ENCODE data around the gene ZNF705A. TPM values are rescaled to one million over a fixed set of nuclear protein-coding genes. Genes with fewer than 3 reads are reported as not detected.

The ZNF705A gene
- total and polyA plus RNA-seq, 10 of the 15 experiments (the other 5 are each of a cell fraction or from before 2014, with no cell fraction given): 0.04 TPM; not detected in 9

- in situ Hi-C loops (cut with MboI): loop anchor here (25.0 kb wide), 1 partner anchor 267 kb away; no protein-coding TSS in a partner anchor
- no TSS peak for BruUV-seq (replicated peaks)
- no peak for FAIRE-seq
- POLR2A ChIA-PET: no interaction called here
- Histone ChIP-seq H3K4me2 (ENCODE audit: control insufficient read depth, insufficient read depth) (no peak overlapping the region), H2AFZ (ENCODE audit: control insufficient read depth, low read depth, low read length) (no peak overlapping the region), H3K9ac (ENCODE audit: control insufficient read depth, insufficient read depth, low read length) (no peak overlapping the region), H3K27me3 (replicated peaks in 1 of 2; ENCODE audit: control insufficient read depth in 2 of 2, insufficient read depth in 2 of 2, low read length in 1 of 2) (no peaks in the 10 kb centered on the region), H3K9me3 (replicated peaks; ENCODE audit: control insufficient read depth, insufficient read depth, low read length) (no peaks in the 10 kb centered on the region), H3K4me1 (ENCODE audit: control insufficient read depth, insufficient read depth, low read length) (peaks cover 6% of the 10 kb centered on the region; the same call in 1 of the 2 replicates), H3K4me3 (no peak overlapping the region), H3K36me3 (ENCODE audit: control insufficient read depth in 2 of 2, insufficient read depth in 2 of 2, low read length in 1 of 2) (no peaks in the 10 kb centered on the region; a peak in 1 of 4 replicates), H4K20me1 (ENCODE audit: control insufficient read depth, insufficient read depth) (no peaks in the 10 kb centered on the region), H3K79me2 (ENCODE audit: control insufficient read depth, insufficient read depth, low read length) (no peaks in the 10 kb centered on the region), H3K27ac (ENCODE audit: control insufficient read depth, insufficient read depth) (no peak overlapping the region)
- SMC1A ChIA-PET (ENCODE audit: uncharacterized antibody, unreplicated experiment): interaction anchor here (1.1 kb wide), 1 partner anchor 9 kb away, joined by 3 read pairs; no protein-coding TSS in a partner anchor
- CTCF ChIA-PET: interaction anchor here (0.6 to 3.9 kb wide), 3 partner anchors 9 to 112 kb away, joined by 3 to 16 read pairs (median 3); no protein-coding TSS in a partner anchor
- ATAC-seq: no peak
- intact Hi-C loops (cut with micrococcal nuclease; ENCODE audit: unreplicated experiment): no loop called here
- no peak for TF ChIP-seq IKZF2 (IDR thresholded peaks at IDR 0.05)
- no peak for TF ChIP-seq EGR1 (IDR thresholded peaks at IDR 0.05; ENCODE audit: borderline replicate concordance in 1 of 2, low read depth in 2 of 2, low read length in 2 of 2)
- TF ChIP-seq KDM1A (IDR thresholded peaks at IDR 0.05; ENCODE audit: borderline replicate concordance): no peak
- TF ChIP-seq MEF2A (IDR thresholded peaks at IDR 0.05; ENCODE audit: insufficient read depth, low read depth, low read length): no peak
- no peak for TF ChIP-seq USF1 (IDR thresholded peaks at IDR 0.05; ENCODE audit: borderline replicate concordance, extremely low read length, insufficient read depth, low read depth, low read length)
- TF ChIP-seq REST (IDR thresholded peaks at IDR 0.05; ENCODE audit: low read depth, low read length): no peak
- 96% methylated on average over 4 of the region's 4 CpGs for WGBS (ENCODE audit: insufficient coverage, insufficient replicate concordance, low lambda C conversion rate, missing lambda C conversion rate)
- no peak for DNase-seq (ENCODE audit: low read depth, low spot score)
- RAD21 ChIA-PET (ENCODE audit: unreplicated experiment): no interaction called here
These were observed 36.6 kb upstream of the ZNF705A start for GRCh38 chr12:8120072-8120713.

Data from GM12878 (cell line).